ENCODE measurements around the gene OR2A2.

The OR2A2 gene

DNA sequence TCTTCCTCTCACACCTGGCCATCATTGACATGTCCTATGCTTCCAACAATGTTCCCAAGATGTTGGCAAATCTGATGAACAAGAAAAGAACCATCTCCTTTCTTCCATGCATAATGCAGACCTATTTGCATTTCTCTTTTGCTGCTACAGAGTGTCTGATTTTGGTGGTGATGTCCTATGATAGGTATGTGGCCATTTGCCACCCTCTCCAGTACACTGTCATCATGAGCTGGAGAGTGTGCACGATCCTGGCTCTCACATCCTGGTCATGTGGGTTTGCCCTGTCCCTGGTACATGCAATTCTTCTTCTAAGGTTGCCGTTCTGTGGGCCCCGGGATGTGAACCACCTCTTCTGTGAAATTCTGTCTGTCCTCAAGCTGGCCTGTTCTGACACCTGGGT lies 32.8 kb downstream of the OR2A2 start:
- no peak for DNase-seq (ENCODE audit: low spot score)

DNA sequence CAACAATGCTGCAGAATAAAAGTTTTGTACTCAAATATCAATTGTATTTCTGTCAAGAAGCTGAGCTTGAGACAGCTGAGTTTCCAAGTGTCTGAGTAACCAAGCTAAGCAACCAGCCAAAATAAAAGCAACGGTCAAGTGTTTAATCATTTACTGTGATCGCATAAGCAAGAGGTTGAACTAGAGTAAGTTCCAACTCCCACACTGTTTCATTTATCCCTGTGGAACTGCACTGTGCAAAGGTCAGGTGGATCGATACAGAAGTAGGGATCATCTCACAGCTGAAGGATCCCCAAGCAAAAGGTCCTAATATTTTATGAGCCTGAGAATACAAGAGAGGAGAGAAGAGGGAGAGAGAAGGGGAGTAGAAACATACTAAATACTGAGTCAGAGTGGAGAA lies 35.0 kb downstream of the OR2A2 start:
- no peak for DNase-seq (ENCODE audit: low spot score)

DNA sequence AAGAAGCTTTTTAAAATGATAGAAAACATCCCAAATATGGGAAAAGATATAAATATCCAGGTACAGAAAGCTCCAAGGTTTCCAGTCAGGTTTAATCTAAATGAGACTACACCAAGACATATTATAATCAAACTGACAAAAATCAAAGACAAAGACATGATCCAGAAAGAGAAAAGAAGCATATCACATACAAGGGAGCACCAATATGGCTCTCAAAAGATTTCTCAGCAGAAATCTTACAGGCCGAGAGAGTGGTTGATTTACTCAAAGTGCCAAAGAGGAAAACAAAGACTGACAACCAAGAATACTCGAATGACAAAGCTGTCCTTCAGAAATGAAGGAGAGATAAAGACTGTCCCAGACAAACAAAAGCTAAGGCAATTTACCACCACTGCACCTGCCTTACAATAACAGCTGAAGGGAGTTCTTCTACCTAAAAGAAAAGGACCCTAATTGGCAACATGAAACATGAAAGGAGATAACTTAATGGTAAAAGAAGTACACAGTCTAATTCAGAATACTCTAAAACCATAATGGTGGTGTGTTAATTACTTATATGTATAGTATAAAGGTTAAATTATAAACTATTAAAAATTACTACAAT lies 38.9 kb downstream of the OR2A2 start:
- no peak for DNase-seq (ENCODE audit: low spot score)

DNA sequence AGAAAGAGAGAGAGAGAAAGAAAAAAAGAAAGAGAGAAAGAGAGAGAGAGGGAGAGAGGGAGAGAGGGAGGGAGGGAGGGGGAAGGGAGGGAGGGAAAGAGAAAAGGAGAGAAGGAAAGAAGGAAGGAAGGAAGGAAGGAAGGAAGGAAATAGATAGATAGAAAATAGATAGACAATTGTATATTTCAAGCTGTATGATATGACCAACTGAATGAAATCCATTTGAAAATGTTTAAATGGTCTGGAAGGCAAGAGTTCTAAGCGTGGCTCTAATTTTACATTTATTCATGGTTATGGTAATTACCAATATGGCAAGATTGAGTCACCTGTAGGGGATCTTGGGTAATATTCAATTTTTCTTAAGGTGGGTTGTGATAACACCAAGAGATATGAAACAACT lies 49.5 kb downstream of the OR2A2 start:
- no peak for DNase-seq (ENCODE audit: low spot score)
